ENCODE results near the gene TSFM.
"Not testable (repeated sequence)": the region's sequence is repeated elsewhere in the genome, so short reads cannot be mapped to it uniquely, and the experiment has no call there.

DNA sequence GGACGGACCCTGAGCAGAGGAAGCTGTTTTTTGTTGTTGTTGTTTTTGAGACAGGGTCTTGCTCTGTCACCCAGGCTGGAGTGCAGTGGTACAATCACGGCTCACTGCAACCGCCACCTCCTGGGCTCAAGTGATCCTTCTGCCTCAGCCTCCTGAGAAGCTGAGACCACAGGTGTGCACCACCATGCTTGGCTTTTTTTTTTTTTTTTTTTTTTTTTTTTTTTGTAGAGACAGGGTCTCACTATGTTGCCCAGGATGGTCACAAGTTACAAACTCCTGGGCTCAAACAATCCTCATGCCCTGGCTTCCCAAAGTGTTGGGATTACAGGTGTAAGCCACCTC, 35.4 kb downstream of the TSFM start:
- TF ChIP-seq, protein P1, sequence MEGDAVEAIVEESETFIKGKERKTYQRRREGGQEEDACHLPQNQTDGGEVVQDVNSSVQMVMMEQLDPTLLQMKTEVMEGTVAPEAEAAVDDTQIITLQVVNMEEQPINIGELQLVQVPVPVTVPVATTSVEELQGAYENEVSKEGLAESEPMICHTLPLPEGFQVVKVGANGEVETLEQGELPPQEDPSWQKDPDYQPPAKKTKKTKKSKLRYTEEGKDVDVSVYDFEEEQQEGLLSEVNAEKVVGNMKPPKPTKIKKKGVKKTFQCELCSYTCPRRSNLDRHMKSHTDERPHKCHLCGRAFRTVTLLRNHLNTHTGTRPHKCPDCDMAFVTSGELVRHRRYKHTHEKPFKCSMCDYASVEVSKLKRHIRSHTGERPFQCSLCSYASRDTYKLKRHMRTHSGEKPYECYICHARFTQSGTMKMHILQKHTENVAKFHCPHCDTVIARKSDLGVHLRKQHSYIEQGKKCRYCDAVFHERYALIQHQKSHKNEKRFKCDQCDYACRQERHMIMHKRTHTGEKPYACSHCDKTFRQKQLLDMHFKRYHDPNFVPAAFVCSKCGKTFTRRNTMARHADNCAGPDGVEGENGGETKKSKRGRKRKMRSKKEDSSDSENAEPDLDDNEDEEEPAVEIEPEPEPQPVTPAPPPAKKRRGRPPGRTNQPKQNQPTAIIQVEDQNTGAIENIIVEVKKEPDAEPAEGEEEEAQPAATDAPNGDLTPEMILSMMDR (IDR thresholded peaks at IDR 0.05), result not testable (repeated sequence)
- TF ChIP-seq EZH2, EZH2phosphoT487 (IDR thresholded peaks at IDR 0.05): not testable (repeated sequence)
